ENCODE data around the gene C6orf52.
"Not testable (repeated sequence)": the region's sequence is repeated elsewhere in the genome, so short reads cannot be mapped to it uniquely, and the experiment has no call there.

- TF ChIP-seq, protein P1, sequence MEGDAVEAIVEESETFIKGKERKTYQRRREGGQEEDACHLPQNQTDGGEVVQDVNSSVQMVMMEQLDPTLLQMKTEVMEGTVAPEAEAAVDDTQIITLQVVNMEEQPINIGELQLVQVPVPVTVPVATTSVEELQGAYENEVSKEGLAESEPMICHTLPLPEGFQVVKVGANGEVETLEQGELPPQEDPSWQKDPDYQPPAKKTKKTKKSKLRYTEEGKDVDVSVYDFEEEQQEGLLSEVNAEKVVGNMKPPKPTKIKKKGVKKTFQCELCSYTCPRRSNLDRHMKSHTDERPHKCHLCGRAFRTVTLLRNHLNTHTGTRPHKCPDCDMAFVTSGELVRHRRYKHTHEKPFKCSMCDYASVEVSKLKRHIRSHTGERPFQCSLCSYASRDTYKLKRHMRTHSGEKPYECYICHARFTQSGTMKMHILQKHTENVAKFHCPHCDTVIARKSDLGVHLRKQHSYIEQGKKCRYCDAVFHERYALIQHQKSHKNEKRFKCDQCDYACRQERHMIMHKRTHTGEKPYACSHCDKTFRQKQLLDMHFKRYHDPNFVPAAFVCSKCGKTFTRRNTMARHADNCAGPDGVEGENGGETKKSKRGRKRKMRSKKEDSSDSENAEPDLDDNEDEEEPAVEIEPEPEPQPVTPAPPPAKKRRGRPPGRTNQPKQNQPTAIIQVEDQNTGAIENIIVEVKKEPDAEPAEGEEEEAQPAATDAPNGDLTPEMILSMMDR (IDR thresholded peaks at IDR 0.05; ENCODE audit: low read length): peak; percentile 16; the same call in 1 of the 2 replicates
- not testable (repeated sequence) for TF ChIP-seq EZH2 (optimal IDR thresholded peaks at IDR 0.05; ENCODE audit: low read depth, low read length); EZH2phosphoT487 (IDR thresholded peaks at IDR 0.05; ENCODE audit: low read length)
These were observed 26.8 kb upstream of the C6orf52 start for GRCh38 chr6:10720960-10721849.

All from MM.1S (cell line).